ENCODE data around the gene PTPRCAP.
"Not testable (repeated sequence)": the region's sequence is repeated elsewhere in the genome, so short reads cannot be mapped to it uniquely, and the experiment has no call there.

Gene PTPRCAP

GRCh38 chr11:67408437-67409200, 28.9 kb downstream of the PTPRCAP start:
- DNase-seq = no peak

- DNase-seq = no peak
Measured at GRCh38 chr11:67407688-67408163, 29.8 kb downstream of the PTPRCAP start.

GRCh38 chr11:67406969-67407687, 30.4 kb downstream of the PTPRCAP start:
- no peak for DNase-seq

- no peak for DNase-seq
Measured at GRCh38 chr11:67406420-67406968, 31.0 kb downstream of the PTPRCAP start.

GRCh38 chr11:67405688-67406339, 31.7 kb downstream of the PTPRCAP start:
- no peak for DNase-seq

GRCh38 chr11:67405196-67405567, 32.3 kb downstream of the PTPRCAP start:
- DNase-seq = no peak

- DNase-seq = no peak
Measured at GRCh38 chr11:67404515-67405195, 32.8 kb downstream of the PTPRCAP start.

GRCh38 chr11:67403085-67403484, 34.4 kb downstream of the PTPRCAP start:
- DNase-seq = not testable (repeated sequence)

- not testable (repeated sequence) for DNase-seq
Measured at GRCh38 chr11:67402192-67402839, 35.2 kb downstream of the PTPRCAP start.

- DNase-seq = no peak
Measured at GRCh38 chr11:67401495-67402191, 35.8 kb downstream of the PTPRCAP start, which contains the start of gene PPP1CA. PPP1CA (minus strand) TSS chr11:67401858; CDS start chr11:67401782, 76 bp downstream.

GRCh38 chr11:67400942-67401494, 36.5 kb downstream of the PTPRCAP start:
- no peak for DNase-seq

- no peak for DNase-seq
Measured at GRCh38 chr11:67400251-67400941, 37.1 kb downstream of the PTPRCAP start.

- no peak for DNase-seq
Measured at GRCh38 chr11:67398661-67399563, 38.6 kb downstream of the PTPRCAP start.

GRCh38 chr11:67397986-67398660, 39.4 kb downstream of the PTPRCAP start:
- no peak for DNase-seq

GRCh38 chr11:67397536-67397935, 39.9 kb downstream of the PTPRCAP start:
- no peak for DNase-seq

- no peak for DNase-seq
Measured at GRCh38 chr11:67396587-67397389, 40.7 kb downstream of the PTPRCAP start.

- DNase-seq = no peak
Measured at GRCh38 chr11:67396259-67396581, 41.3 kb downstream of the PTPRCAP start.

All from NCI-H524 treated with DMSO at 0.1 percent for 48 hours (cell line).